ENCODE measurements around the gene C4orf33.
"Not testable (repeated sequence)": the region's sequence is repeated elsewhere in the genome, so short reads cannot be mapped to it uniquely, and the experiment has no call there.

Gene C4orf33

GRCh38 chr4:129095811-129096454 is at the start of gene C4orf33:
TSS of gene C4orf33 (plus strand) at chr4:129096152. CDS start at chr4:129102611, 6,459 bp downstream.
- peak; percentile 45 to 67 for DNase-seq

GRCh38 chr4:129059028-129059427 is 36.9 kb upstream of the C4orf33 start:
- no peak for DNase-seq

DNA sequence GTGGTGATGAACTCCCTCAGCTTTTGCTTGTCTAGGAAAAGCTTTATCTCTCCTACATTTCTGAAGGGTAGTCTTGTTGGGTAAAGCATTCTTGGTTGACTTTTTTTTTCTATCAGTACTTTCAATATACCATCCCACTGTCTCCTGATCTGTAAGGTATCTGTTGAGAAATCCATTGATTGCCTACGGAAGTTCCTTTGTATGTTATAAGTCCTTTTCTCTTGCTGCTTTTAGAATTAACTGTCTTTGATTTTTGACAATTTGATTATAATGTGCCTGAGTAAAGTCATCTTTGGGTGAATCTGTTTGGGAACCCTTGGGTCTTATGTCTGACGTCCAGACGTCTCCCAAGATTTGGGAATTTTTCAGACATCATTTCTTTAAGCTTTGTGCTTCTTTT is 33.4 kb upstream of the C4orf33 start:
- DNase-seq = no peak

DNA sequence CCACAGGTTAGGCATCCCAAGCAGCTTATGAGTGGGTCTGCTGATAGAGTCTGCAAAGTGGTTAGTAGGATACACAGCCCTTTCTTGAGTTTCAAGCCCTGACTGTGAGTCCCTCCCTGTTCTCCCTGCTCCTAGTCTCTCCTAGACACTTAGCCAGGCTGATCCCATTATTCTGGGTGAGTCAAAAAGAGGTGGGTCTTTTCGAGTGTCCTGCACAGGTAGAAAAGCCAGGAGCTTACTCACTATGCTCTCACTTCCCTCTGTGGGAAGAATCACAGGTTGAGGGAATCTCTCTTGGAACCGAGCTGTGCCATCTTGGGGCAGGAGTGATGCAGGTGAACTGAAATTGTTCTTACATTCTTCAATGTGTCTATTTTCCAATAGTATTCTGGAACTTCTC is 32.3 kb upstream of the C4orf33 start:
- no peak for DNase-seq

DNA sequence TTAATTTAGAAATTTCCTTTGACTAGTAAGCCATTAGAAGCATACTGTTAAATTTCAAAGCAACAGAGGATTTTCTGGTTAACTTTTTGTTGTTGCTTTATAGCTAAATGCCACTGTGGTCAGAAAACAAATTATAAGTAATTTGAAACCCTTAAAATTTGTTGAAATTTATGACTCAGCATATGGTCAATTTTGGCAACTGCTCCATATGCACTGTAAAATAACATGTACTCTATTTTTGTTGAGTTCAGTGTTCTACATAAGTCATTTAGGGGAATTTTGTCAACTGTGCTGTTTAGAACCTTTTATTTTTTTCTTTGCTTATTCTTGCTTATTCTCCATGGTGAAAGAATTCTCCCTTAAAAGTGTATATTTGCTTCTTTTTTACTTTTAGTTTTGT is 31.2 kb upstream of the C4orf33 start:
- no peak for DNase-seq

DNA sequence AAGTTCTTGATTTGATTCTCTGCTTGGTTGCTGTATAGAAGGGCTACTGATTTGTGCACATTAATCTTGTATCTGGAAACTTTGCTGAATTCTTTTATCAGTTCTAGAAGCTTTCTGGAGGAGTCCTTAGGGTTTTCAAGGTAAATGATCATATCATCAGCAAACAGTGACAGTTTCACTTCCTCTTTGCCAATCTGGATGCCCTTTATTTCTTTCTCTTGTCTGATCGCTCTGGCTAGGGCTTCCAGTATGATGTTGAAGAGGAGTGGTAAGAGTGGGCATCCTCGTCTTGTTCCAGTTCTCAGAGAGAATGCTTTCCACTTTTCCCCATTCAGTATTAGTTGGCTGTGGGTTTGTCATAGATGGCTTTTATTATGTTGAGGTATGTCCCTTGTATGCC is 26.4 kb upstream of the C4orf33 start:
- DNase-seq = not testable (repeated sequence)

DNA sequence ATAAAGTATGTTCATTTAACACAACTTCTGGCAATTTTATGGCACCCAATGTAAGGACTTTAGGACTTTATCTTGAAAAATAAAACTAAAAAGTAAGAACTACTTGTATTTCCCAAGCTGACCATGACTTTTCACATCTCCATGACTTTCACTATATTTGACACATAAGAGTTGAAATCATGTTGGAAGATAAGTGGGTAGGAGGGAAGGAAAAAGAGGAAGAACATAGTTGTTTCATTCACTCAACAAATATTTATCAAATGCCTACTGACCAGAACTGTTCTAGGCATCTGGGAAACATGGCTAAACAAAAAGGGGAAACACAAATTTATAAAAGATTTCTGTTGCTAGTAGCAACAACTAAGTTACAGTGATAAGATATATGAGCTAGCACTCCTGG is 18.6 kb upstream of the C4orf33 start:
- DNase-seq = no peak

DNA sequence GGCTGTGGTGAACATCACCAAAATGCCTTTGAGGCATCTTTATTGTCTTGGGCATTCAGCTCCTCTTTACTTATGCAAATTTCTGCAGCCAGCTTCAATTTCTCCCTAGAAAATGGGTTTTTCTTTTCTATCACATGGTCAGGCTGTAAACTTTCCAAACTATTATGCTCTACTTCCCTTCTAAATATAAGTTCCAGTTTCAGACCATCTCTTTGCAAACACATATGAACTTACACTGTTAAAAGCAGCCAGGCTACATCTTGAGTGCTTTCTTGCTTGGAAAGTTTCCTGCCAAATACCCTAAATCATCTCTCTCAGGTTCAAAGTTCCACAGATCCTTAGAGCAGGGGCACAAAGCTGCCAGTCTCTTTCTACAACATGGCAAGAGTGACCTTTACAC is 15.8 kb upstream of the C4orf33 start:
- DNase-seq = no peak

- DNase-seq = no peak
Observed at GRCh38 chr4:129082302-129082701, 13.7 kb upstream of the C4orf33 start.

DNA sequence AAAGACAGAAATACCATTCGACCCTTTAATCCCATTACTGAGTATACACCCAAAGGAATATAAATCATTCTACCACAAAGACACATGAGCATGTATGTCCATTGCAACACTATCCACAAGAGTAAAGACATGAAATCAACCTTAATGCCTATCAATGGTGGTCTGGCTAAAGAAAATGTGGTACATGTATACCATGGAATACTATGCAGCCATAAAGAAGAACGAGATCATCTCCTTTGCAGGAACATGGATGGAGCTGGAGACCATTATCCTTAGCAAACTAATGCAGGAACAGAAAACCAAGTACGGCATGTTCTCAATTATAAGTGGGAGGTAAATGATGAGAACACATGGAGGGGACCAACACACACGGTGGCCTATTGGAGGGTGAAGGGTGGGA is 10.5 kb upstream of the C4orf33 start:
- DNase-seq = no peak

DNA sequence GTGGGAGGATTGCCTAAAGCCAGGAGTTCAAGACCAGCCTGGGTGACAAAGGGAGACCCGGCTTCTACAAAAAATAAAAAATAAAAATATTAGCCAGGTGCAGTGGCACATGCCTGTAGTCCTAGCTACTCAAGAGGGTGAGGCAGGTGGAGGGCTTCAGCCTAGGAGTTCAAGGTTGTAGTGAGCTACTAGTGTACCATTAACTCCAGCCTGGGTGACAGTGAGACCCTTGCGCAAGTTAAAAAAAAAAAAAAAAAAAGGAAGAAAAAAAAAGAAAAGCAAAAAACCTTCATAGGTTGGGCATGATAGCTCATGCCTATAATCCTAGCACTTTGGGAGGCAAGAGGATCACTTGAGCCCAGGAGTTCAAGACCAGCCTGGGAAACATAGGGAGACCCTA is 8.4 kb upstream of the C4orf33 start:
- DNase-seq = no peak

- peak in 1 of 2 donors; percentile 35 for DNase-seq
Observed at GRCh38 chr4:129092631-129093190, 3.2 kb upstream of the C4orf33 start.

GRCh38 chr4:129093191-129093920 is 2.6 kb upstream of the C4orf33 start, which contains the start of gene SCLT1:
TSS of gene SCLT1 (minus strand) at chr4:129093539. CDS start at chr4:129093103, 436 bp downstream.
- peak; percentile 94 to 95 for DNase-seq

DNA sequence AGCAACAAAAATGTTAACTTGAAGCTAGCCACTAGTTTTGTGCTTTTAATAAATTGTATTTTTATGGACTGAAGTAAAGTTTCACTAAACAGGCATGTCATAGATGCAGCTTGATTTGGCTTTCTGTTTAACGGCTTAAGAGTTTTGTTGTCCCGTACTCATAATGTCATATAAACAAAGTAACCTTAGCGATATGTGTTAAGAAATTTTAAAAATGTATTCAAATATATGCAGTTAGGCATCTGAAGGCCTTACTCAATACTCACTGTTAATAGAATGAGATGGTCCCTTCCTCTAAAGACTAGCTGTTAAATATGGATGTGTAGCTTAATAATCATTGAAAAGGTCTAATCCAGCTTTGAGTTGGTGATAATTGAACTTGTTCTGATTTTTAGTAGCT is 1.6 kb upstream of the C4orf33 start:
- no peak for DNase-seq

DNA sequence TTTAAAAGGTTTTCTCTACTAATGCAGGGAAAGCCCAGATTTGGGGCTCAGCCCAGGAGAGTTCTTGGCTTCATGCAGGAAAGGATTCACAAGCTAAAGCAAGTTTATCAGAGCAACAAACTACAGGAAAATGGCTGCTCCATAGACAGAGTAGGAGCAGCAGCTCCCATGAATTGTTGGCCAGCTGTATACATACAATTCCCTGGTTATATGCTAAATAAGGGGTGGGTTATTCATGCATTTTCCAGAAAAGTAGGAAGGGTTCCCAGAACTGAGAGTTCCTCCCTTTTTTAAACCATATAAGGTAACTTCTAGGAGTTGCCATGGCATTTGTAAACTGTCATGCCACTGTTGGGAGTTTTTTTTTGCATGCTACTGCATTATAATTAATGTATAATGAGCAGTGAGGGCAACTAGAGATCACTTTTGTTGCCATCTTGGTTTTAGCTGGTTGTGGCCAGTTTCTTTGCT is 2.6 kb downstream of the C4orf33 start:
- no peak for DNase-seq

DNA sequence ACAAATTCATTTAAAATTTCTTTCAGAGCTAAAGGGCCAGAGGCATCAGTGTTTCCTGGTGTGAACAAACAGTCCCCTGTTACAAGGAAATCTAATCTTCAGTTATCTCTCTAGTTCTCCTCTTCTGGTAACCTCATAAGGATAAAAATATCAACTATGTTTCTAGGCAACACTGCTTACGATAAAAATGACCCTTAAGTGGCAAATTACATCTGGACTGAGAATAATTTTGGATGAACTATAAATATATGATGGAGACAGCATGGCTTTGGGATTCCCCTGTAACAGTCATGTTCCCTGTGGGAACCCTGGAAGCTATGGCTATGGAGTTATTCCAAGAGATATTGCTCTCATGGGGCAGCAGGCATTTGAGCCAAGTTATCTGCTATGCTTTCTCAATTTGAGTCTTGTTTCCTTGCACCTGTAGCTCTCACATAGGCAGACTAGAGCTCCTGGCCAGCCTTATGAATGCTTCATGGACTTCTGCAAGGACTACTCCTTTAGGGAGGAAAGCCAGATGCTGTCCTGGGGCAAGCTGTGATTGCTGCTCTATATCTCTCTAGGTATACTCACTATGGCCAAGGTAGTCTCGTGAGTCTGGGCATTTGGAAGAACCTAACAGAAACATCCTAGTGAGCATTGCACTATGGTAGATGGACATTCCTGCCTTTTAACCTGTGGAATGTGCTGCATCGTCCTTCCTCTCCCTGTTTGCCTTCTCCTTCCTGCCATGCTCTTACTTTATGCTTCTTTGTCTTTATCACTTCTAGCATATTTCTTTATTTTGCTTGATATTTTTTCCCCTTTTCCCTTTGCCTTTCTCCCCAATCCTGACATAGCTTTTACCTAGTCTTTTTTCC is 14.2 kb downstream of the C4orf33 start:
- no peak for DNase-seq

GRCh38 chr4:129110931-129111330 is 15.0 kb downstream of the C4orf33 start:
- DNase-seq = no peak

DNA sequence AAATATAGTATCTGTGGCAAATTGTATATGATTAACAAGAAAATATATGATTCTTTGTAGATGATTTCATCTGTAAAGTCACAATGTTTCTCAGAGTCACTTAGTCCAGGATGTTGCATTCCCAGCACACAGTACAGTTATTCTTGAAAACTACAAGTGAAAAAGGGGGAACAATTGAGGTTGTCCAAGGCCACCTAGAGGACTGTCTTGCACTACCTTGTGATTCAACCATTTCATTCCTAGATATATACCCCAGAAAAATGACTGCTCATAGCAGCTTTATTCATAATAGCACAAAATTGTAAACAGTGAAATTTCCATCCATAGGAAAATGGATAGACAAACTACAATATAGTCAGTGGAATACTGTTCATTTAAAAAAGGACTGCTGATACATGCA is 16.0 kb downstream of the C4orf33 start:
- no peak for DNase-seq

GRCh38 chr4:129113434-129113833 is 17.5 kb downstream of the C4orf33 start:
- DNase-seq = no peak

- no peak for DNase-seq
Observed at GRCh38 chr4:129113919-129114318, 18.0 kb downstream of the C4orf33 start.

- DNase-seq = no peak
Observed at GRCh38 chr4:129117705-129118104, 21.8 kb downstream of the C4orf33 start.

DNA sequence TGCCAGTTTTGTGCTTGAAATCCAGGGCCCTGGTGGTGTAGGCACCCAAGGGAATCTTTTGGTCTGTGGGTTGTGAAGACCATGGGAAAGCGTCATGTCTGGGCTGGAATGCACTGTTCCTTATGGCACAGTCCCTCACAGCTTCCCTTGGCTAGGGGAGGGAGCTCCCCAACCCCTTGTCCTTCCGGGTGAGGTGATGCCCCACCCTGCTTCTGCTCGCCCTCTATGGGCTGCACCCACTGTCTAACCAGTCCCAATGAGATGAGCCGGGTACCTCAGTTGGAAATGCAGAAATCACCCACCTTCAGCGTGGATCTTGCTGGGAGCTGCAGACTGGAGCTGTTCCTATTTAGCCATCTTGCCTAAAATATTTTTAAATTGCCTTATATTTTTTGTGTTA is 30.7 kb downstream of the C4orf33 start:
- DNase-seq = not testable (repeated sequence)

GRCh38 chr4:129129143-129129542 is 33.2 kb downstream of the C4orf33 start:
- DNase-seq = no peak

Data from hippocampal formation (tissue), 2 donors.